ENCODE measurements around the gene IGSF11.

DNA sequence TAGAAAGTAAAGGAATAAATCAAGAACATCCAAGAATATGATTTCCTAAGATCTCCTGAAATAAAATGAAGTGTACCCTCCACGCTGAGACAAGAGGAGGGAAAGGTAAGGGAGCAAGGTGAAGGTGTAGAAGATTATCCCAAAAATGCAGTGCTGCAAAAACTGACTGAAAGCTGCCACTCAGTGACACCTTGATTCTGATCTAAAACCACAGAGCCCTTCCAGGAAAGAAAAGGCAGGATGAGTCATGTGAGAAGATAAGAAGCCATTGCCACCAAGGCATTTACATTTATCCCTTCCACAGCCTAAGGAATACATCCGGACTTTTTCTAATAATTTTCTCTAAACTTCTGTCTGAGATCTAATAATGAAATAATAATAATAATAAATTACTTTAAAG, 49.9 kb downstream of the IGSF11 start:
- TF ChIP-seq, protein P1, sequence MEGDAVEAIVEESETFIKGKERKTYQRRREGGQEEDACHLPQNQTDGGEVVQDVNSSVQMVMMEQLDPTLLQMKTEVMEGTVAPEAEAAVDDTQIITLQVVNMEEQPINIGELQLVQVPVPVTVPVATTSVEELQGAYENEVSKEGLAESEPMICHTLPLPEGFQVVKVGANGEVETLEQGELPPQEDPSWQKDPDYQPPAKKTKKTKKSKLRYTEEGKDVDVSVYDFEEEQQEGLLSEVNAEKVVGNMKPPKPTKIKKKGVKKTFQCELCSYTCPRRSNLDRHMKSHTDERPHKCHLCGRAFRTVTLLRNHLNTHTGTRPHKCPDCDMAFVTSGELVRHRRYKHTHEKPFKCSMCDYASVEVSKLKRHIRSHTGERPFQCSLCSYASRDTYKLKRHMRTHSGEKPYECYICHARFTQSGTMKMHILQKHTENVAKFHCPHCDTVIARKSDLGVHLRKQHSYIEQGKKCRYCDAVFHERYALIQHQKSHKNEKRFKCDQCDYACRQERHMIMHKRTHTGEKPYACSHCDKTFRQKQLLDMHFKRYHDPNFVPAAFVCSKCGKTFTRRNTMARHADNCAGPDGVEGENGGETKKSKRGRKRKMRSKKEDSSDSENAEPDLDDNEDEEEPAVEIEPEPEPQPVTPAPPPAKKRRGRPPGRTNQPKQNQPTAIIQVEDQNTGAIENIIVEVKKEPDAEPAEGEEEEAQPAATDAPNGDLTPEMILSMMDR (conservative IDR thresholded peaks at IDR 0.05; ENCODE audit: low read depth, low read length): no peak
- no peak for TF ChIP-seq CEBPB (IDR thresholded peaks at IDR 0.05; ENCODE audit: low read depth, low read length)
- no peak for TF ChIP-seq RAD21 (IDR thresholded peaks at IDR 0.05; ENCODE audit: low read length)
- TF ChIP-seq FOS (IDR thresholded peaks at IDR 0.05; ENCODE audit: low read depth, low read length): no peak
- no peak for TF ChIP-seq RFX5 (IDR thresholded peaks at IDR 0.05; ENCODE audit: low read depth, low read length)
- TF ChIP-seq POLR2A (IDR thresholded peaks at IDR 0.05; ENCODE audit: low read depth, low read length): no peak
- TF ChIP-seq SMC3 (IDR thresholded peaks at IDR 0.05; ENCODE audit: low read depth, low read length): no peak
- TF ChIP-seq ELK1 (IDR thresholded peaks at IDR 0.05; ENCODE audit: borderline replicate concordance, low read depth, low read length): no peak
- no peak for TF ChIP-seq MAZ (IDR thresholded peaks at IDR 0.05; ENCODE audit: borderline replicate concordance, low read depth, low read length)
- TF ChIP-seq RCOR1 (IDR thresholded peaks at IDR 0.05; ENCODE audit: insufficient replicate concordance, low read length): no peak
- TF ChIP-seq, protein P2, sequence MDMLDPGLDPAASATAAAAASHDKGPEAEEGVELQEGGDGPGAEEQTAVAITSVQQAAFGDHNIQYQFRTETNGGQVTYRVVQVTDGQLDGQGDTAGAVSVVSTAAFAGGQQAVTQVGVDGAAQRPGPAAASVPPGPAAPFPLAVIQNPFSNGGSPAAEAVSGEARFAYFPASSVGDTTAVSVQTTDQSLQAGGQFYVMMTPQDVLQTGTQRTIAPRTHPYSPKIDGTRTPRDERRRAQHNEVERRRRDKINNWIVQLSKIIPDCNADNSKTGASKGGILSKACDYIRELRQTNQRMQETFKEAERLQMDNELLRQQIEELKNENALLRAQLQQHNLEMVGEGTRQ (IDR thresholded peaks at IDR 0.05; ENCODE audit: low read depth, low read length): no peak
